OCI-LY7 (cell line): ENCODE results near the gene KRIT1. TPM values are rescaled to one million over a fixed set of nuclear protein-coding genes. Genes with fewer than 3 reads are reported as not detected.

ENCODE experiments used
- BruUV-seq: library from RNA; stranded (reverse); fragments of 400-500 nt; replicated peaks from 2 replicates; lab custom pipeline; 2021; lab: Mats Ljungman, UMichigan
- CTCF ChIA-PET: fragments of 300-600 bp; sonication (Branson Sonifier 250); formaldehyde crosslinking; loops from one replicate; lab custom pipeline; 2022; ENCODE audit warnings: antibody characterized with exemption; ENCODE audit not compliant: unreplicated experiment; lab: Charles Lee
- POLR2A ChIA-PET: fragments of 300-600 bp; sonication (Branson Sonifier 250); formaldehyde crosslinking; loops from one replicate; lab custom pipeline; 2022; ENCODE audit warnings: antibody characterized with exemption; lab: Charles Lee
- DNase-seq: peaks from one replicate; pipeline ENCODE4 v3.0.0-alpha.2; 2015; ENCODE audit warnings: low spot score
- H2AFZ ChIP-seq: fragments of 200-600 bp; sonication (generic), shearing (Covaris generic); 2 replicates; pipeline ENCODE4 v1.6.1; 2014; ENCODE audit warnings: mild to moderate bottlenecking, antibody characterized with exemption, low read length, moderate library complexity
- H3K27ac ChIP-seq: fragments of 200-600 bp; sonication (generic); 2 replicates; pipeline ENCODE4 v1.5.1; 2014; ENCODE audit warnings: mixed run types, low read depth, mild to moderate bottlenecking, moderate library complexity, low read length, inconsistent platforms; ENCODE audit not compliant: poor library complexity, severe bottlenecking
- H3K36me3 ChIP-seq: fragments of 200-600 bp; sonication (generic); 2 replicates; pipeline ENCODE4 v1.6.1; 2014; ENCODE audit warnings: mild to moderate bottlenecking, antibody characterized with exemption, low read length, moderate library complexity, mixed read lengths; ENCODE audit not compliant: insufficient read depth
- H3K4me1 ChIP-seq: fragments of 200-600 bp; sonication (generic); 2 replicates; pipeline ENCODE4 v1.5.1; 2014; ENCODE audit warnings: mild to moderate bottlenecking, low read length; ENCODE audit not compliant: insufficient read depth, poor library complexity, severe bottlenecking
- H3K4me2 ChIP-seq: fragments of 200-600 bp; sonication (generic); 2 replicates; pipeline ENCODE4 v1.6.1; 2014; ENCODE audit warnings: mild to moderate bottlenecking, low read length
- H3K4me3 ChIP-seq: fragments of 200-600 bp; sonication (generic); 2 replicates; pipeline ENCODE4 v1.5.1; 2014; ENCODE audit warnings: mild to moderate bottlenecking, low read depth, low read length; ENCODE audit not compliant: poor library complexity, severe bottlenecking
- H3K79me2 ChIP-seq: fragments of 200-600 bp; sonication (generic); 2 replicates; pipeline ENCODE4 v1.6.1; 2016; ENCODE audit warnings: low read depth, mild to moderate bottlenecking, low read length, moderate library complexity, mixed read lengths; ENCODE audit not compliant: insufficient read depth
- H3K9me2 ChIP-seq: fragments of 200-600 bp; sonication (generic); 2 replicates; pipeline ENCODE4 v1.6.1; 2016; ENCODE audit warnings: mild to moderate bottlenecking, low read length, mixed read lengths; ENCODE audit not compliant: insufficient read depth
- H3K9me3 ChIP-seq: fragments of 200-600 bp; sonication (generic); 2 replicates; pipeline ENCODE4 v1.6.1; 2014; ENCODE audit warnings: mild to moderate bottlenecking, mixed run types, low read length, mixed read lengths
- H4K20me1 ChIP-seq: fragments of 200-600 bp; sonication (generic); 2 replicates; pipeline ENCODE4 v1.6.1; 2014; ENCODE audit warnings: mild to moderate bottlenecking, antibody characterized with exemption, low read length, moderate library complexity, mixed read lengths; ENCODE audit not compliant: insufficient read depth
- EZH2phosphoT487 ChIP-seq: fragments of 200-600 bp; sonication (generic); IDR thresholded peaks from 2 replicates; pipeline ENCODE4 v1.6.1; 2018; ENCODE audit warnings: low read depth, borderline replicate concordance, mild to moderate bottlenecking, mixed run types, antibody characterized with exemption, low read length, moderate library complexity, mixed read lengths
- intact Hi-C: fragments of 100-400 bp; cut with micrococcal nuclease; formaldehyde crosslinking; loops from one replicate; pipeline ENCODE4 v1.10.0; 2022; ENCODE audit not compliant: unreplicated experiment
- total RNA-seq, 2 experiments: library from RNA; depleted of rRNA in 1 of 2; stranded (reverse); fragments of >200 nt in 1 of 2; shearing (Covaris generic) in 1 of 2; gene quantifications; 2 replicates each; pipeline ENCODE4 v1.2.3, GENCODE V29; 2014 to 2022
- TF ChIP-seq, protein P1 (sequence below): fragments of 200-600 bp; sonication (generic); conservative IDR thresholded peaks from 2 replicates; pipeline ENCODE4 v1.5.1; 2014; ENCODE audit warnings: mild to moderate bottlenecking, antibody characterized with exemption, low read length, moderate library complexity, mixed read lengths

KRIT1 gene
- total RNA-seq, 2 experiments from 2014 or later, result 44.8 to 50.0 TPM

DNA sequence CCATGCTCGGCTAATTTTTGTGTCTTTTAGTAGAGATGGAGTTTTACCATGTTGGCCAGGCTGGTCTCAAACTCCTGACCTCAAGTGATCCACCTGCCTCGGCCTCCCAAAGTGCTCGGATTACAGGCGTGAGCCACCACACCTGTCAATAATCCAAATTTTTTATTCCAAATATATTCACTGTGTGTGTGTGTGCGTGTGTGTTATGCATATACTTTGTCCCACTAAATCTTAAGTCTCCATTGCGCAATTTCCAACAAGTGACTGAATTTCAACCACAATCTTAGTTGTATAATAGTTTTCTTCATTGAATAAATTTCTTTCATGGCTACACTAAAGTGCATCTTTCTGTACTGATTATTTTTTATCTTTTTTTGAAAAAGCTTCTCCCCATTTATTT, 2.7 kb downstream of the KRIT1 start:
- Histone ChIP-seq H3K4me2 (0 out of 2 replicates have a peak overlapping the region, but pooled peaks have one; percentile 32), H3K79me2 (peaks cover 53% of the 10 kb centered on the region), H3K9me2 (no peaks in the 10 kb centered on the region), H3K4me3 (no peak overlapping the region), H3K27ac (no peak overlapping the region), H2AFZ (no peak overlapping the region), H3K9me3 (no peaks in the 10 kb centered on the region), H3K36me3 (peaks cover 51% of the 10 kb centered on the region), H3K4me1 (peaks cover 17% of the 10 kb centered on the region), H4K20me1 (peaks cover 10% of the 10 kb centered on the region; the same call in 1 of the 2 replicates)
- intact Hi-C loops, result loop anchor here (10.0 kb wide), 3 partner anchors 298 to 1518 kb away; partner anchors contain the start of genes AKAP9 and CDK6
- no TSS peak for BruUV-seq
- CTCF ChIA-PET, result no interaction called here
- TF ChIP-seq, protein P1, sequence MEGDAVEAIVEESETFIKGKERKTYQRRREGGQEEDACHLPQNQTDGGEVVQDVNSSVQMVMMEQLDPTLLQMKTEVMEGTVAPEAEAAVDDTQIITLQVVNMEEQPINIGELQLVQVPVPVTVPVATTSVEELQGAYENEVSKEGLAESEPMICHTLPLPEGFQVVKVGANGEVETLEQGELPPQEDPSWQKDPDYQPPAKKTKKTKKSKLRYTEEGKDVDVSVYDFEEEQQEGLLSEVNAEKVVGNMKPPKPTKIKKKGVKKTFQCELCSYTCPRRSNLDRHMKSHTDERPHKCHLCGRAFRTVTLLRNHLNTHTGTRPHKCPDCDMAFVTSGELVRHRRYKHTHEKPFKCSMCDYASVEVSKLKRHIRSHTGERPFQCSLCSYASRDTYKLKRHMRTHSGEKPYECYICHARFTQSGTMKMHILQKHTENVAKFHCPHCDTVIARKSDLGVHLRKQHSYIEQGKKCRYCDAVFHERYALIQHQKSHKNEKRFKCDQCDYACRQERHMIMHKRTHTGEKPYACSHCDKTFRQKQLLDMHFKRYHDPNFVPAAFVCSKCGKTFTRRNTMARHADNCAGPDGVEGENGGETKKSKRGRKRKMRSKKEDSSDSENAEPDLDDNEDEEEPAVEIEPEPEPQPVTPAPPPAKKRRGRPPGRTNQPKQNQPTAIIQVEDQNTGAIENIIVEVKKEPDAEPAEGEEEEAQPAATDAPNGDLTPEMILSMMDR, result no peak
- TF ChIP-seq EZH2phosphoT487, result no peak
- no peak for DNase-seq
- POLR2A ChIA-PET, result interaction anchor here (0.6 to 1.3 kb wide), 5 partner anchors 13 to 335 kb away, joined by 3 to 5 read pairs (median 3); no protein-coding TSS in a partner anchor

DNA sequence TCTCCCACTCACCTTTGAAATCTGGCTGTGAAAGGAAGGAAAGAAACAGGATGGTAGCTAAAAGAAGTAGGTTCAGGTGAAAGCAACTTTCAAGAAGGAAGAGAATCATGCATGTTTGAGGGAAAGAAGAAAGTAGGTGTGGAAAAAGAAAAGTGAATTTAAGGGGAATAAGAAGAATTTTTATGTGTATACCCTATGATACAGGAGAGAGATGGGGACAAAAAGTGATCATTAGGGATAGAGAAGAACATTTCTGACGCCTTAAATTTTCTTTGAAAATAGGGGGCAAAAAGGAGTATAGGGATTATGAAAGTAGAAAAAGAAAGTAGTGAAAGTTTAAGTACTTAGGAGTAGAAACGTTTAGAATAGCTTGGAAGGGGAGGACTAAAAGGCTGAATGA, 15.2 kb downstream of the KRIT1 start:
- H4K20me1 ChIP-seq, result no peaks in the 10 kb centered on the region
- BruUV-seq, result no TSS peak
- H3K36me3 ChIP-seq, result peaks cover 87% of the 10 kb centered on the region
- POLR2A ChIA-PET, result interaction anchor here (0.6 to 1.0 kb wide), 5 partner anchors 12 to 194 kb away, joined by 3 to 5 read pairs (median 4); no protein-coding TSS in a partner anchor
- no peaks in the 10 kb centered on the region for H3K4me1 ChIP-seq
- H3K9me2 ChIP-seq, result no peaks in the 10 kb centered on the region
- no peak overlapping the region for H3K27ac ChIP-seq
- no peak overlapping the region for H2AFZ ChIP-seq
- H3K4me3 ChIP-seq, result no peak overlapping the region
- intact Hi-C loops, result no loop called here
- no peak overlapping the region for H3K4me2 ChIP-seq
- no peaks in the 10 kb centered on the region for H3K79me2 ChIP-seq
- TF ChIP-seq, protein P1, result no peak
- TF ChIP-seq EZH2phosphoT487, result no peak
- no peak for DNase-seq
- CTCF ChIA-PET, result no interaction called here
- H3K9me3 ChIP-seq, result no peaks in the 10 kb centered on the region

DNA sequence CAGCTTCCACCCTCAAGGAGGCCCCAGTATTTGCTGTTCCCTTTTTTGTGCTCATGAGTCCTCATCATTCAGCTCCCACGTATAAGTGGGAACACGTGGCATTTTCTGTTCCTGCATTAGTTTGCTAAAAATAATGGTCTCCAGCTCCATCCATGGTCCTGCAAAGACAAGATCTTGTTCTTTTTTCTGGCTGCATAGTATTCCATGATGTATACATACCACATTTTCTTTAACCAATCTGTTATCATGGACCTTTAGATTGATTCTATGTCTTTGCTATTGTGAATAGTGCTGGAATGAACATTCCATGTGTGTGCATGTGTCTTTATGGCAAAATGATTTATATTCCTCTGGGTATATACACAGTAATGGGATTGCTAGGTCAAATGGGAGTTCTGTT, 17.0 kb downstream of the KRIT1 start:
- no peak overlapping the region for H3K27ac ChIP-seq
- H2AFZ ChIP-seq, result no peak overlapping the region
- no peaks in the 10 kb centered on the region for H3K9me3 ChIP-seq
- H3K4me1 ChIP-seq, result no peaks in the 10 kb centered on the region
- POLR2A ChIA-PET, result interaction anchor here (0.6 kb wide), 1 partner anchor 598 kb away, joined by 3 read pairs; no protein-coding TSS in a partner anchor
- no peak for DNase-seq
- CTCF ChIA-PET, result no interaction called here
- no TSS peak for BruUV-seq
- intact Hi-C loops, result no loop called here
- H3K9me2 ChIP-seq, result no peaks in the 10 kb centered on the region
- no peaks in the 10 kb centered on the region for H3K79me2 ChIP-seq
- no peak overlapping the region for H3K4me2 ChIP-seq
- H3K4me3 ChIP-seq, result no peak overlapping the region
- H4K20me1 ChIP-seq, result no peaks in the 10 kb centered on the region
- TF ChIP-seq EZH2phosphoT487, result no peak
- H3K36me3 ChIP-seq, result peaks cover 86% of the 10 kb centered on the region
